A549 (cell line): Measurements from ENCODE around the gene RPL21. TPM values are rescaled to one million over a fixed set of nuclear protein-coding genes. Genes with fewer than 3 reads are reported as not detected.

Experiments
- ATAC-seq, 2 experiments: fragments of 200-7000 bp in 1 of 2; fragments of >200 bp in 1 of 2; cut with Nextera tagmentation in 1 of 2; cut with Tn5 transposase in 1 of 2; 3 replicates each; pipeline versions ENCODE4 v1.8.0 to v1.9.1; 2018 to 2020; ENCODE audit warnings: mild to moderate bottlenecking in 1 of 2, moderate library complexity in 1 of 2
- CTCF ChIA-PET: fragments of 300-600 bp; sonication (Branson Sonifier 250); formaldehyde crosslinking; extraction: SDS; loops from one replicate; lab custom pipeline; 2021; ENCODE audit warnings: antibody characterized with exemption, inconsistent platforms; lab: Yijun Ruan, JAX
- POLR2A ChIA-PET: fragments of 350-600 bp; formaldehyde crosslinking; extraction: SDS; loops from one replicate; lab custom pipeline; 2021; ENCODE audit warnings: antibody characterized with exemption, inconsistent platforms; lab: Yijun Ruan, JAX
- DNase-seq, 2 experiments: peaks; one replicate each; pipeline versions ENCODE4 v3.0.0 to v3.0.0-alpha.2; 2011 to 2016; ENCODE audit warnings: low read depth in 1 of 2, low spot score in 1 of 2
- FAIRE-seq: peaks from 2 replicates; lab custom pipeline; 2011; peaks lifted over from hg19 to GRCh38; lab: Jason Lieb, UNC
- H3K27ac ChIP-seq, 2 experiments: fragments of >200 bp; sonication (Bioruptor Twin); formaldehyde crosslinking; 3 replicates each; pipeline ENCODE4 v1.5.1; 2016 to 2017
- H3K4me1 ChIP-seq: fragments of >200 bp; sonication (Bioruptor Twin); formaldehyde crosslinking; 3 replicates; pipeline ENCODE4 v1.6.1; 2016
- H3K4me2 ChIP-seq: fragments of >200 bp; sonication (Bioruptor Twin); formaldehyde crosslinking; 3 replicates; pipeline ENCODE4 v1.6.1; 2016
- H3K4me3 ChIP-seq: fragments of >200 bp; sonication (Bioruptor Twin); formaldehyde crosslinking; 3 replicates; pipeline ENCODE4 v1.5.1; 2016
- H3K9me3 ChIP-seq: fragments of >200 bp; sonication (Bioruptor Twin); formaldehyde crosslinking; 3 replicates; pipeline ENCODE4 v1.6.1; 2016
- BCL3 ChIP-seq: fragments of >200 bp; sonication (Bioruptor Twin); formaldehyde crosslinking; IDR thresholded peaks from 3 replicates; pipeline ENCODE4 v1.6.1; 2016
- BHLHE40 ChIP-seq: IDR thresholded peaks from 2 replicates; pipeline ENCODE4 v1.6.1; 2012; ENCODE audit warnings: low read depth, low read length, inconsistent platforms
- E2F6 ChIP-seq: IDR thresholded peaks from 2 replicates; pipeline ENCODE4 v1.6.1; 2012; ENCODE audit warnings: low read depth, borderline replicate concordance
- ESRRA ChIP-seq: fragments of 150-350 bp; IDR thresholded peaks from 2 replicates; pipeline ENCODE4 v1.6.1; 2014; ENCODE audit warnings: mild to moderate bottlenecking, low read length, borderline replicate concordance
- FOSL2 ChIP-seq, 2 experiments: fragments of 450-650 bp in 1 of 2; fragments of >200 bp in 1 of 2; sonication (Bioruptor Twin) in 1 of 2; formaldehyde crosslinking; IDR thresholded peaks; 2 replicates each; pipeline versions ENCODE4 v1.5.0 to v1.6.1; 2016 to 2020; ENCODE audit warnings: mild to moderate bottlenecking in 1 of 2, moderate library complexity in 1 of 2
- GATA3 ChIP-seq: IDR thresholded peaks from 2 replicates; pipeline ENCODE4 v1.6.1; 2012; ENCODE audit warnings: borderline replicate concordance
- JUN ChIP-seq, 2 experiments: fragments of >200 bp; sonication (Bioruptor Twin); formaldehyde crosslinking; IDR thresholded peaks; 2 replicates in 1 of 2; 3 replicates in 1 of 2; pipeline ENCODE4 v1.6.1; 2016 to 2017
- JUNB ChIP-seq: fragments of >200 bp; sonication (Bioruptor Twin); formaldehyde crosslinking; IDR thresholded peaks from 2 replicates; pipeline ENCODE4 v1.6.1; 2016
- NR3C1 ChIP-seq: fragments of >200 bp; sonication (Bioruptor Twin); formaldehyde crosslinking; IDR thresholded peaks from 3 replicates; pipeline ENCODE4 v1.6.1; 2017
- PBX3 ChIP-seq: IDR thresholded peaks from 2 replicates; pipeline ENCODE4 v1.6.1; 2012
- RAD21 ChIP-seq, 2 experiments: fragments of >200 bp in 1 of 2; sonication (Bioruptor Twin) in 1 of 2; formaldehyde crosslinking in 1 of 2; IDR thresholded peaks in 1 of 2; conservative IDR thresholded peaks in 1 of 2; 2 replicates in 1 of 2; 3 replicates in 1 of 2; pipeline ENCODE4 v1.6.1; 2012 to 2018; ENCODE audit warnings: inconsistent platforms in 1 of 2
- RNF2 ChIP-seq: fragments of 200-600 bp; sonication (generic); IDR thresholded peaks from 2 replicates; pipeline ENCODE4 v1.6.1; 2016; ENCODE audit warnings: low read depth, mild to moderate bottlenecking, antibody characterized with exemption, moderate library complexity, borderline replicate concordance
- TFCP2L1 ChIP-seq: fragments of 250-450 bp; sonication (Bioruptor Pico); IDR thresholded peaks from 2 replicates; pipeline ENCODE4 v1.5.0; 2021; ENCODE audit warnings: mild to moderate bottlenecking
- ZC3H11A ChIP-seq: fragments of 450-650 bp; IDR thresholded peaks from 2 replicates; pipeline ENCODE4 v1.6.1; 2014; ENCODE audit warnings: antibody characterized with exemption, mild to moderate bottlenecking
- WGBS: methylation state at CpG from one replicate; pipeline ENCODE4 v1.1.6; 2017; ENCODE audit errors: missing lambda C conversion rate; 5-methylcytosine and 5-hydroxymethylcytosine counted together
- polyA plus RNA-seq, 4 experiments: library from polyadenylated mRNA; depleted of rRNA in 3 of 4; stranded (reverse); fragments of >200 nt; fragmentation: RNase III in 1 of 4; extraction: RNeasy Plus Mini Kit Qiagen cat#74134 plus additional on column Dnase treatment in 1 of 4; gene quantifications; 2 replicates in 3 of 4; 3 replicates in 1 of 4; pipeline ENCODE4 v1.2.3, GENCODE V29; 2011 to 2017
- TF ChIP-seq, protein P1 (sequence below): fragments of 250-450 bp; sonication (Bioruptor Pico); IDR thresholded peaks from 2 replicates; pipeline ENCODE4 v1.5.0; 2021; ENCODE audit warnings: mild to moderate bottlenecking, moderate library complexity, borderline replicate concordance
- TF ChIP-seq, protein P2 (sequence below): fragments of 450-650 bp; IDR thresholded peaks from 2 replicates; pipeline ENCODE4 v1.6.1; 2014; ENCODE audit warnings: antibody characterized with exemption

The RPL21 gene
- polyA plus RNA-seq, 2 of the 4 experiments (the other 2 are of a cell fraction), result 1,202 to 1,367 TPM

- no peak for TF ChIP-seq JUN (IDR thresholded peaks at IDR 0.05)
- TF ChIP-seq, protein P1, sequence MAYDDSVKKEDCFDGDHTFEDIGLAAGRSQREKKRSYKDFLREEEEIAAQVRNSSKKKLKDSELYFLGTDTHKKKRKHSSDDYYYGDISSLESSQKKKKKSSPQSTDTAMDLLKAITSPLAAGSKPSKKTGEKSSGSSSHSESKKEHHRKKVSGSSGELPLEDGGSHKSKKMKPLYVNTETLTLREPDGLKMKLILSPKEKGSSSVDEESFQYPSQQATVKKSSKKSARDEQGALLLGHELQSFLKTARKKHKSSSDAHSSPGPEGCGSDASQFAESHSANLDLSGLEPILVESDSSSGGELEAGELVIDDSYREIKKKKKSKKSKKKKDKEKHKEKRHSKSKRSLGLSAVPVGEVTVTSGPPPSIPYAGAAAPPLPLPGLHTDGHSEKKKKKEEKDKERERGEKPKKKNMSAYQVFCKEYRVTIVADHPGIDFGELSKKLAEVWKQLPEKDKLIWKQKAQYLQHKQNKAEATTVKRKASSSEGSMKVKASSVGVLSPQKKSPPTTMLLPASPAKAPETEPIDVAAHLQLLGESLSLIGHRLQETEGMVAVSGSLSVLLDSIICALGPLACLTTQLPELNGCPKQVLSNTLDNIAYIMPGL (CRISPR knock-in tag), result no peak
- TF ChIP-seq BHLHE40, result no peak
- no peak for TF ChIP-seq E2F6
- no peak for TF ChIP-seq FOSL2 (IDR thresholded peaks at IDR 0.05)
- no peak for TF ChIP-seq FOSL2 (CRISPR knock-in tag; IDR thresholded peaks at IDR 0.05)
These were observed 28.1 kb downstream of the RPL21 start (continued) for GRCh38 chr13:27279506-27279905.

DNA sequence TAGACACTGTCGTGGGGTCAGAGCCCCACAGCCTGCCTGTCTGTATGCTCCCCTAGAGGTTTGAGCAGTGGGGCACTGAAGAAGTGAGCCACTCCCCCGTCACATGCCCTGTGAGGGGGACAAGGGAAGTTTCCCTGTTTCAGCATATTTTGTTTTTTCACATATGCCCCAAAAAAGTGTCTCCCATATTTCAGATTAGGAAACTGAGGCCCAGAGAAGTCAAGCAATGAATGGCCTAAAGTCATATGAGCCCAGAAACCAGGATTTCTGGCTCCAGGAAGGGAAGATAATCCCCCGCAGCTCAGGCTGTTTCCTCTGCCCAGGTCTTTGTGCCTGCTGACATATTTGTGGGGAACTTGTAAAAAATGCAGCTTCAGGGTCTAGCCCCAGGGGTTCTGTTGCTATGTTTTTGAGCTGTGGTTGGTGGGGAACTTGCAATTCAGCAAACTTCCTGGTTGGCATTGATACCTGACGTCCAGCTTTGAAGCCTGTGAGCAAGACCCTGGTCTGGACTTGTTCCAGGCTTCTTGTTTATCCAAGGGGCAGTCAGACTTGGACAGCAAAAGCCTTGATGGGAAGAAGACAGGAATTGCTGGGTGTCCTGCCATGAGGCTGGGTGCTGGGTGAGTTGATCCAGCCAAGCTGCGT is 28.8 kb downstream of the RPL21 start:
- Histone ChIP-seq H3K27ac (no peak overlapping the region), H3K4me3 (no peak overlapping the region), H3K4me1 (no peaks in the 10 kb centered on the region), H3K4me2 (no peak overlapping the region), H3K9me3 (no peaks in the 10 kb centered on the region)
- 76% methylated on average over 3 of the region's 5 CpGs for WGBS
- ATAC-seq, result no peak
- FAIRE-seq, result no peak
- POLR2A ChIA-PET, result interaction anchor here (1.5 kb wide), 1 partner anchor 10 kb away, joined by 4 read pairs; the partner anchor contains the start of gene RASL11A
- no peak for TF ChIP-seq FOSL2 (IDR thresholded peaks at IDR 0.05)
- no peak for TF ChIP-seq FOSL2 (CRISPR knock-in tag; IDR thresholded peaks at IDR 0.05)
- TF ChIP-seq BCL3, result no peak
- no peak for TF ChIP-seq PBX3
- no peak for TF ChIP-seq RNF2
- CTCF ChIA-PET, result interaction anchor here (0.6 to 5.9 kb wide), 4 partner anchors 10 to 294 kb away, joined by 3 to 34 read pairs (median 10); partner anchors contain the start of gene RASL11A
- DNase-seq, result no peak

DNA sequence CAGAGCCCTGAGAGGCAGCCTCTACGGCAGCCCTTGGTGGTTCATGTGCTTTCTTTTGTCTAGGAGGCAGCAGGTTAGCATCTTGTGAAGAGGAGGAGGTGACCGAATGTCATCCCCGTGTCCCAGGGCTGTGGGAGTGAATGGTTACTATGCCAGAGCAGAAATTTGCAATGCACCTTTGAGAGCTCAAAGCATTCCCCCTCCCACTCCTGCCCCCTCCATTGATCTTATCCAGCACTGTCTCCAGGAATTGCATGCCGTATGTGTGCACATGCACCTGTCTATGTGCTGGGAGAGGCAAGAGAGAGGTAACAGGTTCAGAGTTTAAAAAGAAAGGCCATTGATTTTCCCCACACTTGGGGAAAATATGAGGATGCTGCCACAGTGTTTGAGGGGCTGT is 29.5 kb downstream of the RPL21 start:
- FAIRE-seq (no peak), ATAC-seq (no peak), DNase-seq (no peak)
- WGBS, result 71% methylated on average over 3 of the region's 4 CpGs
- Histone ChIP-seq H3K4me3 (no peak overlapping the region), H3K4me1 (no peaks in the 10 kb centered on the region), H3K4me2 (no peak overlapping the region), H3K9me3 (no peaks in the 10 kb centered on the region), H3K27ac (no peak overlapping the region)
- ChIA-PET POLR2A (interaction anchor here (1.5 kb wide), 1 partner anchor 10 kb away, joined by 4 read pairs; the partner anchor contains the start of gene RASL11A), CTCF (interaction anchor here (0.6 to 5.9 kb wide), 4 partner anchors 9 to 295 kb away, joined by 3 to 34 read pairs (median 10); partner anchors contain the start of gene RASL11A)
- TF ChIP-seq NR3C1 (no peak), ZC3H11A (no peak), ESRRA (no peak), GATA3 (no peak), RAD21 (conservative IDR thresholded peaks at IDR 0.05 in 1 of 2, IDR thresholded peaks at IDR 0.05 in 1 of 2) (no peak), TFCP2L1 (no peak), JUNB (no peak)
- TF ChIP-seq, protein P2, sequence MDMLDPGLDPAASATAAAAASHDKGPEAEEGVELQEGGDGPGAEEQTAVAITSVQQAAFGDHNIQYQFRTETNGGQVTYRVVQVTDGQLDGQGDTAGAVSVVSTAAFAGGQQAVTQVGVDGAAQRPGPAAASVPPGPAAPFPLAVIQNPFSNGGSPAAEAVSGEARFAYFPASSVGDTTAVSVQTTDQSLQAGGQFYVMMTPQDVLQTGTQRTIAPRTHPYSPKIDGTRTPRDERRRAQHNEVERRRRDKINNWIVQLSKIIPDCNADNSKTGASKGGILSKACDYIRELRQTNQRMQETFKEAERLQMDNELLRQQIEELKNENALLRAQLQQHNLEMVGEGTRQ, result no peak
